GM12892 (cell line): ENCODE data around the gene CAMK1D.

Source experiments
- POLR2A ChIP-seq: IDR thresholded peaks from 2 replicates; pipeline ENCODE4 v1.6.1; 2011; ENCODE audit warnings: low read depth, low read length, control low read depth
- POLR2AphosphoS5 ChIP-seq: IDR thresholded peaks from 2 replicates; pipeline ENCODE4 v1.6.1; 2011; ENCODE audit warnings: low read depth, low read length, control low read depth
- TAF1 ChIP-seq: IDR thresholded peaks from 2 replicates; pipeline ENCODE4 v1.6.1; 2011; ENCODE audit warnings: low read depth, mild to moderate bottlenecking, control low read depth, low read length, borderline replicate concordance

- TF ChIP-seq POLR2AphosphoS5: no peak
- TF ChIP-seq POLR2A: no peak
- no peak for TF ChIP-seq TAF1
Observed at GRCh38 chr10:12838366-12838765, 489.0 kb downstream of the CAMK1D start.
